Measurements from ENCODE around the gene ATG16L2. TPM values are rescaled to one million over a fixed set of nuclear protein-coding genes. Genes with fewer than 3 reads are reported as not detected.

ATG16L2 gene
- polyA plus RNA-seq, 1 experiment, result 4.2 TPM

GRCh38 chr11:72860592-72860991, 46.4 kb downstream of the ATG16L2 start:
- Histone ChIP-seq H3K27me3 (ENCODE audit: control insufficient read depth, insufficient read depth, low read length) (no peaks in the 10 kb centered on the region), H3K27ac (ENCODE audit: low read depth, low read length) (no peak overlapping the region), H3K4me3 (ENCODE audit: low read depth, low read length) (no peak overlapping the region), H3K9me3 (ENCODE audit: control insufficient read depth, insufficient read depth, low read length) (no peaks in the 10 kb centered on the region)
- TF ChIP-seq CTCF (IDR thresholded peaks at IDR 0.05; ENCODE audit: low read depth, low read length), result no peak
- CTCF ChIA-PET, result interaction anchor here (1.1 kb wide), 2 partner anchors 135 to 383 kb away, joined by 3 to 10 read pairs; no protein-coding TSS in a partner anchor
- POLR2A ChIA-PET, result no interaction called here
- no peak for DNase-seq (ENCODE audit: low read depth, low spot score)

DNA sequence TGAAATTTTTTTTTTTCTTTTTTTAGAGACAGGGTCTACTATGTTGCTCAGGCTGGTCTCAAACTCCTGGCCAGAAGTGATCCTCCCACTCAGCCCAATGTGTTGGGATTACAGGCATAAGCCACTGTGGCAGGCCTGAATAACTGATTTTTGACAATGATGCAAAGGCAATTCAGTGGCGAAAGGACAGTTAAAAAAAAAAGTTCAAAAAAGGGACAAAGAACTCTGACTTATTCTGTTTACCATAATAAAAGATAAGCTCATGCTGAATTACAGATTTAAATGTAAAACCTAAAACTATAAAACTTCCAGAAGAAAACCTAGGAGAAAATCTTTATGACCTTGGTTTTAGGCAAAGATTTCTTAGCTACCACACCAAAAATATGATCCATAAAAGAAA, 48.9 kb downstream of the ATG16L2 start:
- ChIA-PET CTCF (no interaction called here), POLR2A (no interaction called here)
- DNase-seq (ENCODE audit: low read depth, low spot score), result no peak
- no peaks in the 10 kb centered on the region for H3K9me3 ChIP-seq (ENCODE audit: control insufficient read depth, insufficient read depth, low read length)
- no peaks in the 10 kb centered on the region for H3K27me3 ChIP-seq (ENCODE audit: control insufficient read depth, insufficient read depth, low read length)
- H3K27ac ChIP-seq (ENCODE audit: low read depth, low read length), result no peak overlapping the region
- no peak overlapping the region for H3K4me3 ChIP-seq (ENCODE audit: low read depth, low read length)
- no peak for TF ChIP-seq CTCF (IDR thresholded peaks at IDR 0.05; ENCODE audit: low read depth, low read length)

DNA sequence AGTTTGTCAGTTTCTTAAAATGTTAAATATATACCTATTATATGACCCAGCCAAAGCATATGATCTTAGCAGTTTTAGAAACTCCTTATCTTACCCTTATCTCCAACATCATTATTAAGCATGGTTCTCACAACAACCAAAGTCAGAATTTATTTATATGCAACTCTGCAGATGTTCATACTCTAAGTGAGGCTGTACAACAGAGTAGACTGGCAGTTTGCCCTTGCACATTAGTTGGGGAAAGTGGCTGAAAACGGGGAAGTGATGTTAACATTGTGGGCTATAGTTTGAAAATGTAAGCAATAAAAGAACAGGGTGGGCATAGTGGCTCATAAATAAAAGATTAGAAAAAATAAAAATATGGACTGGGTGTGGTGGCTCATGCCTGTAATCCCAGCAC, 49.7 kb downstream of the ATG16L2 start:
- ChIA-PET CTCF (no interaction called here), POLR2A (no interaction called here)
- no peak for DNase-seq (ENCODE audit: low read depth, low spot score)
- Histone ChIP-seq H3K4me3 (ENCODE audit: low read depth, low read length) (no peak overlapping the region), H3K9me3 (ENCODE audit: control insufficient read depth, insufficient read depth, low read length) (no peaks in the 10 kb centered on the region), H3K27me3 (ENCODE audit: control insufficient read depth, insufficient read depth, low read length) (no peaks in the 10 kb centered on the region), H3K27ac (ENCODE audit: low read depth, low read length) (no peak overlapping the region)
- no peak for TF ChIP-seq CTCF (IDR thresholded peaks at IDR 0.05; ENCODE audit: low read depth, low read length)

GRCh38 chr11:72864702-72865655, 50.8 kb downstream of the ATG16L2 start:
- DNase-seq (ENCODE audit: low read depth, low spot score), result no peak
- no peaks in the 10 kb centered on the region for H3K9me3 ChIP-seq (ENCODE audit: control insufficient read depth, insufficient read depth, low read length)
- no peak for TF ChIP-seq CTCF (IDR thresholded peaks at IDR 0.05; ENCODE audit: low read depth, low read length)
- H3K27ac ChIP-seq (ENCODE audit: low read depth, low read length), result no peak overlapping the region
- POLR2A ChIA-PET, result interaction anchor here (0.6 kb wide), 2 partner anchors 60 to 222 kb away, joined by 3 to 5 read pairs; no protein-coding TSS in a partner anchor
- no peak overlapping the region for H3K4me3 ChIP-seq (ENCODE audit: low read depth, low read length)
- no peaks in the 10 kb centered on the region for H3K27me3 ChIP-seq (ENCODE audit: control insufficient read depth, insufficient read depth, low read length)
- CTCF ChIA-PET, result interaction anchor here (0.6 kb wide), 1 partner anchor 804 kb away, joined by 3 read pairs; no protein-coding TSS in a partner anchor

GRCh38 chr11:72867970-72868369, 53.8 kb downstream of the ATG16L2 start:
- POLR2A ChIA-PET, result no interaction called here
- H3K27me3 ChIP-seq (ENCODE audit: control insufficient read depth, insufficient read depth, low read length), result no peaks in the 10 kb centered on the region

More at GRCh38 chr11:72867970-72868369, 53.8 kb downstream of the ATG16L2 start:
- H3K9me3 ChIP-seq (ENCODE audit: control insufficient read depth, insufficient read depth, low read length), result no peaks in the 10 kb centered on the region
- DNase-seq (ENCODE audit: low read depth, low spot score), result no peak
- no peak for TF ChIP-seq CTCF (IDR thresholded peaks at IDR 0.05; ENCODE audit: low read depth, low read length)
- no peak overlapping the region for H3K27ac ChIP-seq (ENCODE audit: low read depth, low read length)
- CTCF ChIA-PET, result interaction anchor here (0.6 kb wide), 1 partner anchor 56 kb away, joined by 3 read pairs; no protein-coding TSS in a partner anchor
- H3K4me3 ChIP-seq (ENCODE audit: low read depth, low read length), result no peak overlapping the region

Data from AG04450 (cell line).